Calu3 (cell line): ENCODE data around the gene POPDC2. TPM values are rescaled to one million over a fixed set of nuclear protein-coding genes. Genes with fewer than 3 reads are reported as not detected.

ENCODE experiments used
- total RNA-seq: library from RNA; stranded (reverse); gene quantifications from 2 replicates; pipeline ENCODE4 v1.2.3, GENCODE V29; 2022

The POPDC2 gene
- total RNA-seq, 1 experiment from 2014 or later: 0.80 TPM

Other genes with a start within 250 kb of the POPDC2 start
- gene TMEM39A, start 197.0 kb downstream of the POPDC2 start, total RNA-seq: 48.6 and 54.3 TPM in 2 replicates
- gene POGLUT1, start 191.6 kb downstream of the POPDC2 start, total RNA-seq: 10.3 and 13.3 TPM in 2 replicates
- 82.1 and 84.1 TPM in 2 replicates for gene TIMMDC1, start 162.0 kb downstream of the POPDC2 start, total RNA-seq
- gene CD80, start 101.0 kb downstream of the POPDC2 start, total RNA-seq: not detected in 2 replicates
- gene ADPRH, start 81.1 kb downstream of the POPDC2 start, total RNA-seq: 1.8 and 2.4 TPM in 2 replicates
- 0.81 and 0.99 TPM in 2 replicates for gene PLA1A, start 62.7 kb downstream of the POPDC2 start, total RNA-seq
- 48.4 and 51.3 TPM in 2 replicates for gene COX17, start 16.8 kb upstream of the POPDC2 start, total RNA-seq
- gene CFAP91, start 42.4 kb upstream of the POPDC2 start, total RNA-seq: 1.5 and 2.2 TPM in 2 replicates
- gene NR1I2, start 121.5 kb upstream of the POPDC2 start, total RNA-seq: 2.9 and 6.0 TPM in 2 replicates